SIG-M5 treated with dmso at 0.1 percent for 504 hours (cell line): ENCODE measurements around the gene PEX14.

Source experiments
- DNase-seq: peaks from one replicate; lab custom pipeline; 2025; ENCODE audit not compliant: unreplicated experiment; lab: John Stamatoyannopoulos, UW

The PEX14 gene

GRCh38 chr1:10646347-10646861 is 171.7 kb downstream of the PEX14 start:
- no peak for DNase-seq

- no peak for DNase-seq
Measured at GRCh38 chr1:10647414-10648170, 172.8 kb downstream of the PEX14 start.

- DNase-seq: no peak
Measured at GRCh38 chr1:10648689-10649516, 174.2 kb downstream of the PEX14 start.

- DNase-seq: no peak
Measured at GRCh38 chr1:10649517-10650201, 174.9 kb downstream of the PEX14 start.

- DNase-seq: no peak
Measured at GRCh38 chr1:10650556-10651388, 176.0 kb downstream of the PEX14 start.

- no peak for DNase-seq
Measured at GRCh38 chr1:10651389-10651766, 176.6 kb downstream of the PEX14 start.

GRCh38 chr1:10651793-10652192 is 177.0 kb downstream of the PEX14 start:
- DNase-seq: no peak

- DNase-seq: no peak
Measured at GRCh38 chr1:10652626-10653025, 177.9 kb downstream of the PEX14 start.

GRCh38 chr1:10653370-10654125 is 178.8 kb downstream of the PEX14 start:
- no peak for DNase-seq

- DNase-seq: no peak
Measured at GRCh38 chr1:10655002-10655401, 180.3 kb downstream of the PEX14 start.

- no peak for DNase-seq
Measured at GRCh38 chr1:10656431-10656830, 181.7 kb downstream of the PEX14 start.

GRCh38 chr1:10657088-10657847 is 182.5 kb downstream of the PEX14 start:
- no peak for DNase-seq

- DNase-seq: no peak
Measured at GRCh38 chr1:10658396-10659066, 183.8 kb downstream of the PEX14 start.

GRCh38 chr1:10659218-10659617 is 184.5 kb downstream of the PEX14 start:
- no peak for DNase-seq

GRCh38 chr1:10659646-10660540 is 185.1 kb downstream of the PEX14 start:
- DNase-seq: no peak

GRCh38 chr1:10661453-10661852 is 186.7 kb downstream of the PEX14 start:
- no peak for DNase-seq

GRCh38 chr1:10662090-10662688 is 187.4 kb downstream of the PEX14 start:
- no peak for DNase-seq
